Raji (cell line): ENCODE data around the gene SOAT1.

Experiments used
- POLR2A ChIP-seq: IDR thresholded peaks from 2 replicates; pipeline ENCODE4 v1.6.1; 2011; ENCODE audit warnings: low read depth, low read length, control low read depth; ENCODE audit not compliant: insufficient read depth

SOAT1 gene

DNA sequence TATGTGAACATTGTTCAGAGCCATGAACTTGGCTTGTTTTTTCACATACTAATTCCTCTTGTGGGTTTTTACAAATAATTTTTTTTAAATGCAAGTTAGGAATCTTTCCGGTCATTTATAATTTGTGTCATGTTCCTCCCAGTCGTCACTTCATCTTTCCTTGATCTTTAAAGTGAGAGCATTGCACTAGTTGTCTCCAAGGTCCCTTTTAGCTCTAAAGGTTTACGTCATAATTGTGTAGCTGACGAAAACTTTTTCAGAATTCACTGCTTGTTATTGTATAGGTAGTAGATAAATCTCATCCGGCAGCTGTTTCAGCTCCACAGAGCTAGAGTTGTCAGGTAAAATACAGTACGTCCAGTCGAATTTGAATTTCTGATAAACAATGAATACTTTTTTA lies 33.6 kb downstream of the SOAT1 start:
- no peak for TF ChIP-seq POLR2A

DNA sequence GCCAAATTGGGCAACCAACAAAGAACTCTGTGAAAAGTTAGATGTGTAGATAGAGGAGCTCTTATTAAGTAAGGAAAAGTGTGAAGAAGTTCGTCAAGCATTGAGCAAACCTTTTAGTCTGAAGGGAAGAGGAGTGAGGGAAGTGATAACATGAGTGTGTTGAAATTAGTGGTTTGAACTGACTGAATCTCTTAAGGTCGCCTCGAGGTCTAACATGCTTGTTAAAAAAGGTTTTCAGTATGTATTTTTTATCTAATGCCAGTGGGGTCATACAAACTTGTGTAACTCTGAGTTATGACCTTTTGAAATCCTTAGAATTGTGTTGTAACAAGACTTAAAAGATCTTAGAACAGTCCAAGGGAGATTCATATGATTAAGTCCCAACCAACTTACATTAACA lies 34.1 kb downstream of the SOAT1 start:
- no peak for TF ChIP-seq POLR2A

DNA sequence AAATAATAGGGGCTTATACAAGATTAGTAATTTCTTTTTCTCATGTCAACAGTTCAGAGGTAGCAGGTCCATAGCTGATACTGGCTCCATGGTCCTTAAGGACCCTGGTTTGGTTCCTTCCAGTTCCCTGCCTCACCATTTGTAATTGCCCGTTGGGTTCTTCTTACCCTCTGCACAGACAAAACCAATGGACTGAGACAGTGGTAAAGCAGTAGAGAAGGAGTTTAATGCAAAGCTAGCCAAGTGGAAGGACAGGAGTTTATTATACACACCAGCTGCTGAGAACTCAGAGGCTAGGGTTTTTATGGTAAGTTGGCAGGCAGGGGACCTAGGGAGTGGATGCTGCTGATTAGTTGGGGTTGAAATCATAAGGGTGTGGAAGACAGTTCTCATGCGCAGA lies 36.3 kb downstream of the SOAT1 start:
- no peak for TF ChIP-seq POLR2A

DNA sequence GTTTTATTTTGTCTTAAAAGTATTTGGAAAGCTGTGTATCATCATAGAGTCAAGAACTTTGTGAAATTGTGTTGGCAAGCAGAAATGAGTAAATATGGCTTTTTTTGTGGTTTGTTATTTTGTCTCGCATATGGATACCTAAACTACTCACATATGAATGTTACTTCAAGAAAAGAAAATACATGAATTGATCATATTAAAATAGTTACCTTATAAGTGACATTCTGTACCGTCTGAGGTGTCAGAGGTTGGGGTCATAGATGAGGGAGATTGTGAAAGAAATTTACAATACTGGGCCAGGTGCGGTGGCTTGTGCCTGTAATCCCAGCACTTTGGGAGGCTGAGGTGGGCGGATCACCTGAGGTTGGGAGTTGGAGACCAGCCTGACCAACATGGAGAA lies 40.8 kb downstream of the SOAT1 start:
- TF ChIP-seq POLR2A: no peak

DNA sequence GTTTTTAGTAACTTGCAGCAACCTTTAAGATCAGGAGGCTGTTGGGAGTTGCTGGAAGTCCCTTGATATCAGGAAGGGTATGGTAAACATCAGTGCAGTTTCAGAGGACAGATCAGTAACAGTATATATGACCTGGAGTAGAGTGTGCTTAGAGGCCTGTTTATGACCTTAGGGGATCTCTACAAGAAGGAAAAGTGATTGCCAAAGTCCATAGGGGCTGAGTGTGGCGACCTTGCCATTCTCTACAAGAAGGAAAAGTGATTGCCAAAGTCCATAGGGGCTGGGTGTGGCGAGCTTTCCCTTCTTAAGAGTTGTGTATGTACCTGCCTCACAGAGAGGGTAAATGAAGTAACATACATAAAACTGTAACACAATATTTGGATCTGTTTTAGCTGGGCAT lies 43.7 kb downstream of the SOAT1 start:
- no peak for TF ChIP-seq POLR2A

DNA sequence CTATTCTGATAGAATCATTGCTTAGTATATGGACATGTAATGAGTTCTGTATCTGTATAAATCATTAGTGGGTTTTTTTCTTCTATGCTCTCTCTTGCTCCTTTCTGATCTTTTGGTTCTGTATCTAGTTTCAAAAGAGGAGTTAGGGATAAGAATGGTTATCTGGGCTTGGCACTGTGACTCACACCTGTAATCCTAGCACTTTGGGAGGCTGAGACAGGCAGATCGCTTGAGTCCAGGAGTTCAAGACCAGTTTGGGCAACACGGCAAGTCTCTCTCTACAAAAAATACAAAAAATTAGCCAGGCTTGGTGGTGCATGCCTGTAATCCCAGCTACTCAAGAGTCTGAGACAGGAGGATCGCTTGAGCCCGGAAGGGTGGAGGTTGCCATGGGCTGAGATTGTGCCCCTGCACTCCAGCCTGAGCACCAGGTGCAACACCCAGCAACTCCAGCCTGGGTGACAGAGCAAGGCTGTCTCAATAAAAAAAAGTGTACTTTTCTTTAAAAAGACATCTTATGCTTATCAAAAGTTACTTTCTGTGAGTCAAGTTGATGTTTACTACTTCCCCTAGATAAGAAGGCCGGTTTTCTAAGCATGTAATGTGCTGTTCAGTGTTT lies 44.5 kb downstream of the SOAT1 start:
- no peak for TF ChIP-seq POLR2A

DNA sequence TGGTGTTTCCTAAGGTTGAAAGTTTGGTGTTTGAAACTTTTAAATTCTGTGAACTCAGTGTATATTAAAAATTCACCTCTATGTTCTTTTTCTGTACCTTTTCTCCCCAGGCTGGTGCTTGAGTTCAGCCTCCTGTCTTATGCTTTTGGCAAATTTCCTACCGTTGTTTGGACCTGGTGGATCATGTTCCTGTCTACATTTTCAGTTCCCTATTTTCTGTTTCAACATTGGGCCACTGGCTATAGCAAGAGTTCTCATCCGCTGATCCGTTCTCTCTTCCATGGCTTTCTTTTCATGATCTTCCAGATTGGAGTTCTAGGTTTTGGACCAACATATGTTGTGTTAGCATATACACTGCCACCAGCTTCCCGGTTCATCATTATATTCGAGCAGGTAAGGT lies 47.3 kb downstream of the SOAT1 start:
- TF ChIP-seq POLR2A: no peak

DNA sequence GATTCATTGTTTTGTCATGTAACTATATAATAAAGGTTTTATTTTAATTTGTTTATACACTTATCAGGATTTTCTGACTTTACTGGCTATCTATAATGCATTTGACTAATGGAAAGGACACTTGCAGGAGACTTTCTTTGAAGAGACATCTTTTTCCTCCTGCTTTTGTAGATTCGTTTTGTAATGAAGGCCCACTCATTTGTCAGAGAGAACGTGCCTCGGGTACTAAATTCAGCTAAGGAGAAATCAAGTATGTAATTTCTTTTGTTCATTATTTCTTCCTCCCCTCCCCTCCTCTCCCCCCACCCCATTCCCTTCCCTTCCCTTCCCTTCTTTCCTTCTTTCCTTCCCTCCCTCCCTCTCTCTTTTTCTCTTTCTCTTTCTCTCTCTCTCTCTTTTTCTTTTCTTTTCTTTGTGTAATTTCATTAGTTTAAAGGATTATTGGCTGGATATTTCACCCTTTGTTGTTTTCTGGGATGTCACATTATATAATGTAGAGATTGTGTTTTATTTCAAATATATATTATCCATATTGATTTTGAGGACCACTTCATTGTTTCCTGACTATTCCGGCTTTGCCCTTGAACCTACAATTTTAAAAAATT lies 48.4 kb downstream of the SOAT1 start:
- TF ChIP-seq POLR2A: no peak

DNA sequence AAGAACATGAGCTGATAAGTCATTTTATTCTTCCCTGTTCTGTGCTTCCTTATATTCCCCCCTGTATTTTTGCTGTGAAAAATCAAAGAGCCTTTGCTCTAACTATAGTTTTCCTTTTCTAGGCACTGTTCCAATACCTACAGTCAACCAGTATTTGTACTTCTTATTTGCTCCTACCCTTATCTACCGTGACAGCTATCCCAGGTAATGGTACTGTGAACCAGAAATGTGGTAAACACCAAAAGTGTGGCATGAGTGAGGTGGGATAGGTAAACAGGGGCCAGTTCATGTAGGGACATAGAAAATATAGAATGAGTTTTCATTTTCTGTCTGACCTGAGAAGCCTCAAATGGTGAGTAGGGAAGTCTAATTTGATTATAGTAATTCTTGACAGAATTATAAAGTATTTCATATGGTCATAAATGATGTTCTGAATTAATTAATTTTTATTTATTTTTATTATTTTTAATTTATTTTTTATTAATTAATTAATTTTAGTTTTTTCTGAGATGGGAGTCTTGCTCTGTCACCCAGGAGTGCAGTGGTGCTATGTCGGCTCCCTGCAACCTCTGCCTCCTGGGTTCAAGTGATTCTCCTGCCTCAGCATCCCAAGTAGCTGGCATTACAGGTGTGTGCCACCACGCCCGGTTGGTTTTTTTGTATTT lies 49.3 kb downstream of the SOAT1 start:
- TF ChIP-seq POLR2A: no peak

DNA sequence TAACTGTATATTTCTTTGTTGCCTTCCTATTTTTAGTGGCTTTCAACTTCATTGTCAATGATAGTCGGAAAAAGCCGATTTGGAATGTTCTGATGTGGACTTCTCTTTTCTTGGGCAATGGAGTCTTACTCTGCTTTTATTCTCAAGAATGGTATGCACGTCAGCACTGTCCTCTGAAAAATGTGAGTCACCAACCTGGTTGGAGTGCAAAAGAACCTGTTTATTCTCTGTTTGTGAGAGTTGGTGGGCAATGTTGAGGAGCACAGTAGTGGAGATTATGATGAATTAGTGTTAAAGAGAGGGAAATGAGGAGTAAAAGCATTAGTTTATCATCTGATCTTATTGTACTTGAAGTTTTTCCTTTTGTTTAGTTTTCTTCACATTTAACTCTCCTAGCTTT lies 57.7 kb downstream of the SOAT1 start:
- TF ChIP-seq POLR2A: no peak

DNA sequence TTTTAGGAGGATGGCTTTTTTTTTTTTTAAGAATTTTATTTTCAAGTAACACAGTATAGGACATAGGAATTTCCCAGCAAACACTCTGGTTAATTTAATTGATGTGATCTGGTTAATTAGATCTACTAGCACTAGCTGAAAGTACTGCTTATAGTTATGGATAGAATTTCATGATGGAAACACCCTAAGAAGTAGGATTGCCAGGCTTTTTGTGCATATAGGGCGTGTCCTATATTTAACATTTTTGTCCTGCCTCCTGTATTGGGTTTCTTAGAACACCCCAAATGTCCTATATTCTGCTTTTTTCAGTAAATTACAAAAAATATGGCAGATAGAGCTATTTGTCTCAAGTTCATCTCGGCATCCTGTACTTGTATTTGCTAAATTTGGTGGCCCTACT lies 58.6 kb downstream of the SOAT1 start:
- TF ChIP-seq POLR2A: no peak

DNA sequence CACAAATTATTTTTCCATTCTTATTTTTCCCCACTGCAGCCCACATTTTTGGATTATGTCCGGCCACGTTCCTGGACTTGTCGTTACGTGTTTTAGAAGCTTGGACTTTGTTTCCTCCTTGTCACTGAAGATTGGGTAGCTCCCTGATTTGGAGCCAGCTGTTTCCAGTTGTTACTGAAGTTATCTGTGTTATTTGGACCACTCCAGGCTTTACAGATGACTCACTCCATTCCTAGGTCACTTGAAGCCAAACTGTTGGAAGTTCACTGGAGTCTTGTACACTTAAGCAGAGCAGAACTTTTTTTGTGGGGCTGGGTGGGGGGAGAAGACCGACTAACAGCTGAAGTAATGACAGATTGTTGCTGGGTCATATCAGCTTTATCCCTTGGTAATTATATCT lies 59.9 kb downstream of the SOAT1 start:
- no peak for TF ChIP-seq POLR2A

DNA sequence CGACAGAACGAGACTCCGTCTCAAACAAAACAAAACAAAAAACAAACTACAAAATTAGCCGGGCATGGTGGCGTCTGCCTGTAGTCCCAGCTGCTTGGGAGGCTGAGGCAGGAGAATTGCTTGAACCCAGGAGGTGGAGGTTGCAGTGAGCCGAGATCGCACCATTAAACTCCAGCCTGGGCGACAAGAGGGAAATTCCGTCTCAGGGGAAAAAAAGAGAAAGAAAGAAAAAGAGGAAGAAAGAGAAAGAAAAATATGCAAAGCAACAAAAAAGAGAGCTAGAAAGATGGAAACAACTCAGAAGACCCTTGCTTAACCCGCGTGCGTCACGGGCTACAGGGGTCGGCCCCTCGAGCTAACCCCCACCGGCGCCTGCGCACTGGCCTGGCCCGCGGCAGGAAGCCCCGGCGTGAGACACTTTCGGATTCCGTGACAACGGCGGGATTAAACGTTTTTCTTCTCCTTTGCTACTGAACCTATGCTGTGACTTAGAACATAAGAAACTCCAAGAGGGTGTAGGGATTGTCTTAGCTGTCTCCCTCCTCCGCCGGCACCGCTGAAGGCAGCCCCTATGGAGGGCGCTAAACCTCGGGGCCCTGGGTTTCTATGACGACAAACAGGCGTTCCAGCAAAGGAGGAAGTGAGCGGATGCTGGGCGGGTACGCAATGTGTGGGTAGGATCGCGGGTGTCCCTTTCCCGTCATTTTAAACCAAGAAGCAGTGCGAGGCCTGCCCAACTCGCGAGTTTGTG lies 71.9 kb downstream of the SOAT1 start, which contains the start of gene AXDND1:
AXDND1 (plus strand) TSS at position 630 of the 751 bp plus-strand sequence. CDS start 539 bp downstream, outside the sequence.
- TF ChIP-seq POLR2A: peak; percentile 55; the same call in 1 of the 2 replicates

DNA sequence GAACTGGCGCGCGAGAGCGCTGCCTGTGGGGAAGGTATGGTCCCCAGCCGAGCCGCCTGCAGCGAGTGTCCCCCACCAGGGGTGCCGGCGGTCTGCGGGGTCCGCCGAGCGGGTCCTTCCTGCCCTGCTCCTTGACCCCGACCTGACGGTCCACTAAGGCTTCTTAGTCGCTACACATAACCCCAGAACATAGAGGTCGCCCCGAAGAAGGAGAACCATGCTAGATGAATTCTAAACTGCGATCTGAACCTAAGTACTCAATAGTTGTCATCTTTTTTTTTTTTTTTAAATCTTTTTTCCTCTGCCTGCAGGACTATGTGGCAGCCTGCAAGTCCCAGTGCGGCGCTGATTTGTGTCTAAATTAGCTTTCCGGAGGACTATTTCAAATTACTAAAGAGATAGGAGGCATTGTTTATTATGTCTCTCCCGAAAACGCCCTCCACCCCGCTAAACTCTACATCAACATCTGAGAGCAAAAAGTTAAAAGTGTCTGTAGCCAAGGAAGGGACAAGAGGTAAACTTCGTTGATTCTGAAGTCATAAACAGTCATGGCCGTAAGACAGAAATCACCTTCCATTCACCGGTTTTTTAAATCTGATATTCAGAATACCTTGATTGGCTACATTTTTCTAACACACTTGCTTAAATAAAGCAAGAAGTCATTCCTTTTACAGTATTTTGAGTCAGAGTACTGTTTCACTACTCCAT lies 72.7 kb downstream of the SOAT1 start:
- no peak for TF ChIP-seq POLR2A

DNA sequence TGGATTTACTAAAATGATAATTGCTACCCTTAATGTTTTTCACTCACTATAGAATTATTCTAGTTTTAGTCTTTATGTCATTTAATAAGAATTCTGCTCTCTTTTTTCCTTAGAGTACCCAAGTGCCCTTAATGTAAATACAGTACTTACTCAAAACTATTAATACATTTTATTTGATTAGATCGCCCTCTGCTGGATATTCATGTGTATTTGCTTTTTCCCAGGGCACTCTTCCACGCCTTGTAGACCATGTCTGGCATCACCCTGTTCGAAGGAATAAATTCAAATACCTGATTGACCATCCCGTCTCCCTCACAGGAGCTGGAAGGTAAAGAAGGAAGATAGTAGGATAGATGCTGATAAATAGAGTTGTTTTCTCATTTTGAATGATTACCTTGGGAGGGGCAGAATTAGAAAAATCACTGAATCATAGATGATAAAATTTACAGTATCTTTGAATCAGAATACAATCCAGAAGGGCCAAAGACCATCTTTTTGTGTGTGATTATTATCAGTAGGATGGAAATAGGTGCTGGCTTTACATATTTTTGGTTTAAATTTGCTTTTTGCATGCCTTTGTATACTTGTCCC lies 76.2 kb downstream of the SOAT1 start:
- no peak for TF ChIP-seq POLR2A
